NB4 (cell line): Measurements from ENCODE around the gene SERGEF.
"Not testable (repeated sequence)": the region's sequence is repeated elsewhere in the genome, so short reads cannot be mapped to it uniquely, and the experiment has no call there.

ENCODE experiments used
- MYC ChIP-seq: IDR thresholded peaks from 2 replicates; pipeline ENCODE4 v1.6.1; 2011; ENCODE audit warnings: low read depth, low read length
- POLR2A ChIP-seq: IDR thresholded peaks from 2 replicates; pipeline ENCODE4 v1.6.1; 2011; ENCODE audit warnings: mild to moderate bottlenecking; ENCODE audit not compliant: insufficient read length; ENCODE audit errors: extremely low read depth
- TF ChIP-seq, protein P1 (sequence below): IDR thresholded peaks from one replicate; pipeline ENCODE4 v1.5.1; 2012; ENCODE audit warnings: low read depth, low read length
- TF ChIP-seq, protein P2 (sequence below): IDR thresholded peaks from 2 replicates; pipeline ENCODE4 v1.6.1; 2011; ENCODE audit warnings: low read depth, low read length

- not testable (repeated sequence) for TF ChIP-seq POLR2A, MYC
- TF ChIP-seq, protein P1, sequence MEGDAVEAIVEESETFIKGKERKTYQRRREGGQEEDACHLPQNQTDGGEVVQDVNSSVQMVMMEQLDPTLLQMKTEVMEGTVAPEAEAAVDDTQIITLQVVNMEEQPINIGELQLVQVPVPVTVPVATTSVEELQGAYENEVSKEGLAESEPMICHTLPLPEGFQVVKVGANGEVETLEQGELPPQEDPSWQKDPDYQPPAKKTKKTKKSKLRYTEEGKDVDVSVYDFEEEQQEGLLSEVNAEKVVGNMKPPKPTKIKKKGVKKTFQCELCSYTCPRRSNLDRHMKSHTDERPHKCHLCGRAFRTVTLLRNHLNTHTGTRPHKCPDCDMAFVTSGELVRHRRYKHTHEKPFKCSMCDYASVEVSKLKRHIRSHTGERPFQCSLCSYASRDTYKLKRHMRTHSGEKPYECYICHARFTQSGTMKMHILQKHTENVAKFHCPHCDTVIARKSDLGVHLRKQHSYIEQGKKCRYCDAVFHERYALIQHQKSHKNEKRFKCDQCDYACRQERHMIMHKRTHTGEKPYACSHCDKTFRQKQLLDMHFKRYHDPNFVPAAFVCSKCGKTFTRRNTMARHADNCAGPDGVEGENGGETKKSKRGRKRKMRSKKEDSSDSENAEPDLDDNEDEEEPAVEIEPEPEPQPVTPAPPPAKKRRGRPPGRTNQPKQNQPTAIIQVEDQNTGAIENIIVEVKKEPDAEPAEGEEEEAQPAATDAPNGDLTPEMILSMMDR: not testable (repeated sequence)
- TF ChIP-seq, protein P2, sequence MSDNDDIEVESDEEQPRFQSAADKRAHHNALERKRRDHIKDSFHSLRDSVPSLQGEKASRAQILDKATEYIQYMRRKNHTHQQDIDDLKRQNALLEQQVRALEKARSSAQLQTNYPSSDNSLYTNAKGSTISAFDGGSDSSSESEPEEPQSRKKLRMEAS: not testable (repeated sequence)
Observed at GRCh38 chr11:17896496-17897151, 116.2 kb downstream of the SERGEF start.
